Mammary epithelial cell (primary cell): ENCODE data around the gene HHATL.

ENCODE experiments used
- CTCF ChIP-seq, 2 donors: IDR thresholded peaks in 1 of 2; conservative IDR thresholded peaks in 1 of 2; 2 replicates each; pipeline ENCODE4 v1.5.1; 2011 to 2012; ENCODE audit warnings: inconsistent platforms in 2 of 2, low read length in 2 of 2, mild to moderate bottlenecking in 2 of 2, control low read depth in 1 of 2, low read depth in 1 of 2; ENCODE audit not compliant: insufficient read depth in 1 of 2; ENCODE audit errors: extremely low read depth in 1 of 2
- EZH2 ChIP-seq: IDR thresholded peaks from 2 replicates; pipeline ENCODE4 v1.6.1; 2012; ENCODE audit warnings: low read length, inconsistent platforms, borderline replicate concordance

- TF ChIP-seq CTCF (conservative IDR thresholded peaks at IDR 0.05 in 1 of 2, IDR thresholded peaks at IDR 0.05 in 1 of 2; ENCODE audit: extremely low read depth in 1 of 2, insufficient read depth in 1 of 2, low read depth in 1 of 2, low read length in 2 of 2) (no peak), EZH2 (no peak)
Observed at GRCh38 chr3:42664438-42664803, 38.2 kb downstream of the HHATL start.
